H1 (cell line): ENCODE results near the gene PDZD2. TPM values are rescaled to one million over a fixed set of nuclear protein-coding genes. Genes with fewer than 3 reads are reported as not detected.

Experiments
- CHD7 ChIP-seq: fragments of 300-600 bp; sonication (generic); IDR thresholded peaks from 2 replicates; pipeline ENCODE4 v1.7.1; 2012; ENCODE audit warnings: low read length, moderate library complexity, mild to moderate bottlenecking, inconsistent platforms; ENCODE audit not compliant: insufficient replicate concordance
- GTF2F1 ChIP-seq: IDR thresholded peaks from 2 replicates; pipeline ENCODE4 v1.6.1; 2012; ENCODE audit warnings: low read depth, low read length, improper control_type of control experiment, borderline replicate concordance
- MAFK ChIP-seq: IDR thresholded peaks from 2 replicates; pipeline ENCODE4 v1.6.1; 2012; ENCODE audit warnings: low read depth, mild to moderate bottlenecking, improper control_type of control experiment, low read length
- PHF8 ChIP-seq: fragments of 200-600 bp; sonication (generic); conservative IDR thresholded peaks from 2 replicates; pipeline ENCODE4 v1.7.1; 2012; ENCODE audit warnings: low read depth, mild to moderate bottlenecking, inconsistent platforms, low read length, moderate library complexity
- POLR2A ChIP-seq, 2 experiments: IDR thresholded peaks; 1 replicate in 1 of 2; 2 replicates in 1 of 2; pipeline ENCODE4 v1.6.1; 2011; ENCODE audit warnings: low read depth in 2 of 2, low read length in 2 of 2, mild to moderate bottlenecking in 2 of 2; ENCODE audit errors: control extremely low read depth in 1 of 2
- POU5F1 ChIP-seq: IDR thresholded peaks from 2 replicates; pipeline ENCODE4 v1.6.1; 2011; ENCODE audit warnings: low read depth, mild to moderate bottlenecking, low read length, moderate library complexity
- RFX5 ChIP-seq: IDR thresholded peaks from 2 replicates; pipeline ENCODE4 v1.6.1; 2011; ENCODE audit warnings: low read depth, low read length, improper control_type of control experiment, borderline replicate concordance
- polyA plus RNA-seq, 7 experiments: library from polyadenylated mRNA; depleted of rRNA in 3 of 7; stranded (reverse) in 5 of 7; unstranded in 2 of 7; fragments of >200 nt in 5 of 7; fragments of 200-250 nt in 2 of 7; gene quantifications; 1 replicate in 5 of 7; 2 replicates in 1 of 7; 4 replicates in 1 of 7; pipeline versions ENCODE4 v1.2.1 to v1.2.3, GENCODE V29; 2011 to 2013; ENCODE audit warnings: missing spikeins in 2 of 7, mixed read lengths in 2 of 7
- total RNA-seq: library from RNA; stranded (reverse); fragmentation: NEBNext Ultra II Directional; extraction: Animal tissue kit (Norgen Biotek cat#: 25700); gene quantifications from 2 replicates; pipeline ENCODE4 v1.2.1, GENCODE V29; 2021

The PDZD2 gene
- total and polyA plus RNA-seq, 2 of the 8 experiments (the other 6 are each of a cell fraction or from before 2014, with no cell fraction given) = 1.2 to 6.8 TPM

GRCh38 chr5:31948006-31948405 lies 309.1 kb downstream of the PDZD2 start (continued):
- TF ChIP-seq CHD7 = no peak
- TF ChIP-seq GTF2F1 = no peak
- no peak for TF ChIP-seq MAFK
- no peak for TF ChIP-seq RFX5
- TF ChIP-seq PHF8 = no peak
- TF ChIP-seq POU5F1 = no peak
- no peak for TF ChIP-seq POLR2A (IDR thresholded peaks at IDR 0.05; ENCODE audit: control extremely low read depth in 1 of 2, low read depth in 2 of 2, low read length in 2 of 2)
